ENCODE data around the gene KHDC1. TPM values are rescaled to one million over a fixed set of nuclear protein-coding genes. Genes with fewer than 3 reads are reported as not detected.
"Not testable (repeated sequence)": the region's sequence is repeated elsewhere in the genome, so short reads cannot be mapped to it uniquely, and the experiment has no call there.

Gene KHDC1
- total RNA-seq, 1 experiment from 2014 or later: 2.8 TPM

DNA sequence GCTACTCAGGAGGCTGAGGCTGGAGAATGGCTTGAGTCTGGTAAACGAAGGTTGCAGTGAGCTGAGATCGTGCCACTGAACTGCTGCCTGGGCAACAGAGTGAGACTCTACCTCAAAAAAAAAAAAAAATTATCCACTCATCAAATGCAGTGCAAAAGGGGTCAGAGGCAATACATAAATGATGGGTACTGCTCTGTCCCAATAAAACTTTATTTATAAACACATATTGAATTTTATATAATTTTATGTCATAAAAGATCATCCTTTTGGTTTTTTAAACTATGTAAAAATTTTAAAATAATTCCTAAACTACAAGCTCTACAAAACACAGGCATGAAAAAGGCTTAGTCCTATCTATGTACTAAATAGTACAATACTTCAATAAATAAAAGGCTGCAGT, 10.3 kb downstream of the KHDC1 start:
- no peak for DNase-seq (ENCODE audit: extremely low read depth, low read depth)

DNA sequence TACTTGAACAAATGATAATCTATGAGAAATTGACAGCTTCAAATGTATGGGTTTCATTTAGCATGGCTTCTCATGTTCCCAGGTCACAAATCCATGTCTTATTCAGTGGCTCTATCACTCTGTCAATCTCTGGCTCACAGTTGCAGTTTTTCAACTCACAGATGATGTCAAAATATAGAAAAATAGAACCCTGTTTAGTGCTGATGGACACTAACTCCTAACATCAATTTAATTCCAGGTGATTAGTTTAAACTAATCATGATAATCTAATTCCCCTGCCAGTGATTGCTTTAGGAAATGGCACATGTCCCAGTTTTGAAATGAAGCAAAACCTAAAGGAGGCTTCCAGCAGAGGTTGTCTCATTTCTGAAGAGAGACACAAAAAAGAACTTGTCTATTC, 13.0 kb downstream of the KHDC1 start:
- no peak for DNase-seq (ENCODE audit: extremely low read depth, low read depth)

DNA sequence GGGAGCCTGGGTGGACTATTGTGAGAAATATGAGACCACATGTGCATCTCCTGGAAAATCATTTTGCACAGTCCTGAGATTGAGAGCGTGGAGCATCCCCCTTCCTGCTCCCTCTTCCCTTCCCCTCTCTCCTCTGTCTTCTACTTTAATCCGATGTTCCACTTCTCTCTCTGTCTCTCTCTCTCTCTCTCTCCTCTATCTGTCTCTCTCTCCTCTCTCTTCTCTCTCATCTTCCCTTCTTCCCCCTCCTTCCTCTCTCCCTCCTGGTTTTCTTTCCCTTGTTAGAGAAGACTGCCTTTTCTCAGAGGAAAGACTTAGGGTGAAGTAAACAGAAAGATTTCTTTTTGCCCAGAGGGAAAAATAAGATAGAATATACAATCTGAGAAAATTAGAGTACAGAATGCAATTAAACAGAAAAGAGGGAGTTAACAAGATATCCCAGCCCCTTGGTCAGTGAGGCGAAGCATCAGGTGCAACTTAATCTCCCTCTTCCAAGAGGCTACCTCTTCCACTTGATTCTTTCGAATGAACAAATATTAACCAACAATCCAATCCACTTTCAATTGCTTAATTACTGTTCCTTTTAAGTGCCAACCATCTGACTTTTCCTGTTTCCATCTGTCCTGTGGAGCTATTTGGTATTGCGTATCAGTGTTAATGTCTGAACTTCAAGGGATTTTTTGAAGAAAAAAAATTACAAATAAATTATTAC, 14.6 kb downstream of the KHDC1 start:
- no peak for DNase-seq (ENCODE audit: extremely low read depth, low read depth)

DNA sequence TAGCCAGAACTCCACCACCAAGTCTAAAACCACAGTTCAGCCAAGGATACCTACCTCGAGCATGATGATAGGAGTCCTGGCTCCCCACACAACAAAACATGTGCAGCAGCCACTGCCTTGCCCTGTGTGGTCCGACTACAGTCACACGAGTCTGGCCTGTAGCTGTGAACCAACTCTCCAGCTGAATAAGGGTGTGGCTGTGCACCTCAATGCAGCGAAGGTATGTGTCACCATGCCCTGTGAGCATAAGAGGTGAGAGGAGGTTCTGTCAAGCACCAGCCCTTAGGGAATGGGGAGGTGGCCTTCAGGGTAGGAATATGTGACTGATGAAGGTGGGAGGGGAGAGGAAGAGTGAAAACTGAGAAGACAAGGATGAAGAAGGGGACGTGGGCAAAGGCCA, 21.0 kb downstream of the KHDC1 start:
- no peak for DNase-seq (ENCODE audit: extremely low read depth, low read depth)

DNA sequence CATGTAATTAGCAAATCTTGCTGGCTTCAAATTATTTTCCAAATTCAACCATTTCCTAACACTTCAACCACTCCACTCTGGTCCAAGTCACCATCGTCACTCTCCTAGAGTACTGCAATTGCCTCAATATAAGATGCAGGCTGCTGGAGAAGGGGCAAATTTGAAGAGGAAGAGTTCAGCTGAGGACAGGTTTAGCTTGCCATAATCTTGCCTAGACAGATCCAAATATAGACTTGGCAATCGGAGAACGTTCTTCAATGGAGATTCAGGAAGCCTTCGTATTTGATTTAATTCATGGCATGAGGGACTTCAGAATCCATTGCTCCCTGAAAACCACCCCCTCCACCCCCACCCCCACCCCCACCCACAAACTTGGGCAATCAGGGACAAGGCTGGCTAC, 22.3 kb downstream of the KHDC1 start:
- no peak for DNase-seq (ENCODE audit: extremely low read depth, low read depth)

DNA sequence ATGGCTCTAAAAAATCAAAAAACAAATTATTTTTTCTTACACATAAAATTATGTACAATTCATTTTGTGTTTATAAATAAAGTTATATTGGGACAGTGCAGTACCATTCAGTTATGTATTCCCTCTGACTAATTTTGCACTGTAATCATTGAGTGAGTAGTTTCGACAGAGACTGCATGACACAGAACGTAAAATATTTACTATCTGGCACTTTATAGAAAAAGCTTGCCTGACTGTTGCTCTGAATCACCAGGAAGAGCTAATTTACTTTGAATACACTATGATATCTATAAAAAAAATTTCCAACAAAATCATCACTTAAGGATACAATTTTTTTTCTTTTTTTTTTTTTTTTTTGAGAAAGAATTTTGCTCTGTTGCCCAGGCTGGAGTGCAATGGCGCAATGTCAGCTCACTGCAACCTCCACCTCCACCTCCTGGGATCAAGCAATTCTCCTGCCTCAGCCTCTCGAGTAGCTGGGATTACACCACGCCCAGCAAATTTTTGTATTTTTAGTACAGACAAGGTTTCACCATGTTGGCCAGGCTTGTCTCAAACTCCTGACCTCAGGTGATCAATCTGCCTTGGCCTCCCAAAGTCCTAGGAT, 26.7 kb downstream of the KHDC1 start:
- DNase-seq (ENCODE audit: extremely low read depth, low read depth): peak; percentile 9

DNA sequence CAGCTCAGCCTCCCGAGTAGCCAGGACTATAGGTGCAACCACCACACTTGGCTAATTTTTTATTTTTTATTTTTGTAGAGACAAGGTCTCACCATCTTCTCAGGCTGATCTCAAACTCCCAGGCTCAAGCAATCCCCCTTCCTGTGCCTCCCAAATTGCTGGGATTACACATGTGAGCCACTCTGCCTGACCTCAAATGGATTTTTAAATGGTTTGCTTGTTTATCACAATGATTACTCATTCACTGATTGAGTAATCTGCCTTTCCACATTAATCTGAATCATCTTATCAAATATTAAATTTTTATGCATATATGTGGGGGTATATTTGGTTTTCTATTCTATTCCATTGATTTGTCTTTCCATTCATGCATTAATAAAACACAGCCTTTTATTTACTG, 28.3 kb downstream of the KHDC1 start:
- DNase-seq (ENCODE audit: extremely low read depth, low read depth): peak; percentile 4

DNA sequence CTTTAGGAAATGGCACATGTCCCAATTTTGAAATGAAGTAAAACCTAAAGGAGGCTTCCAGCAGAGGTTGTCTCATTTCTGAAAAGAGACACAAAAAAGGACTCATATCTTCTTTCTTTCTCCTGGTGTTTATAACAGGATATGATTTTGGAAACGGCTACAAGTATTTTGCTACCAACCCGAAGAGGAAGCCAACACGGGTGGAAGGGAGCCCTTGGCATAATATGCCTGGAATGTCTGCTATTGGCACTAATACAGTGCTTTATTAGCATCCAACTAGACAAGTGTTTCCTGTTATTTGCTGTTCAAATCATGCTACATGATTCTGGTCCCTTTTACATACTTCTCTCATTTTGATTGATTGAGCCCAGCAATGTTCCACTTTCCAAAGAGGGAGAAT, 29.0 kb downstream of the KHDC1 start:
- not testable (repeated sequence) for DNase-seq (ENCODE audit: extremely low read depth, low read depth)

DNA sequence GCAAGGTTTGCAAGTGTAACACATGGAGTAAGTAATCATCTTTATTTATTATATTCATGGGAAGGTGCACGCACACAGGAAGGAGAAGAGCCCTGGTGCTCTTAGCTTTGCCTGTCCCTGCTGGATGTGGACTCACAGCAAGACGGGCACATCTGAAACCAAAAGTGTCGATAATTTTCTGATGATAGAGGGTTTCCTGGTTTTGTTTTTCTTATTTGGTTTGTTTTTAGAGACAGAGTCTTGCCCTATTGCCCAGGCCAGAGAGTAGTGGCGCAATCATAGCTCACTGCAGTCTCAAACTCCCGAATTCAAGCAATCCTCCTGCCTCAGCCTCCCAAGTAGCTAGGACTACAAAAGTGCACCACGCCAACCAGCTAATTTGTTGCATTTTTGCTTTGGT, 29.9 kb downstream of the KHDC1 start:
- no peak for DNase-seq (ENCODE audit: extremely low read depth, low read depth)

DNA sequence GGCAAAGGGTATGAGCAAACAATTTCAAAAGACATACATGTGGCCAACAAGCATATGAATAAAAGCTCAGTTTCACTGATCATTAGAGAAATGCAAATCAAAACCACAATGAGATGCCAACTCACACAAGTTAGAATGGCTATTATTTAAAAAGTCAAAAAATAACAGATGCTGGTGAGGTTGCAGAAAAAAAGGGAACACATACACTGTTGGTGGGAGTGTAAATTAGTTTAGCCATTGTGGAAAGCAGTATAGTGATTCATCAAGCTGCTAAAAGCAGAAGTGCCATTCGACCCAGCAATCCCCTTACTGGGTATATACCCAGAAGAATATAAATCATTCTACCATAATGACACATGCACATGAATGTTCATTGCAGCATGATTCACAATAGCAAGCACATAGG, 31.0 kb downstream of the KHDC1 start:
- no peak for DNase-seq (ENCODE audit: extremely low read depth, low read depth)

DNA sequence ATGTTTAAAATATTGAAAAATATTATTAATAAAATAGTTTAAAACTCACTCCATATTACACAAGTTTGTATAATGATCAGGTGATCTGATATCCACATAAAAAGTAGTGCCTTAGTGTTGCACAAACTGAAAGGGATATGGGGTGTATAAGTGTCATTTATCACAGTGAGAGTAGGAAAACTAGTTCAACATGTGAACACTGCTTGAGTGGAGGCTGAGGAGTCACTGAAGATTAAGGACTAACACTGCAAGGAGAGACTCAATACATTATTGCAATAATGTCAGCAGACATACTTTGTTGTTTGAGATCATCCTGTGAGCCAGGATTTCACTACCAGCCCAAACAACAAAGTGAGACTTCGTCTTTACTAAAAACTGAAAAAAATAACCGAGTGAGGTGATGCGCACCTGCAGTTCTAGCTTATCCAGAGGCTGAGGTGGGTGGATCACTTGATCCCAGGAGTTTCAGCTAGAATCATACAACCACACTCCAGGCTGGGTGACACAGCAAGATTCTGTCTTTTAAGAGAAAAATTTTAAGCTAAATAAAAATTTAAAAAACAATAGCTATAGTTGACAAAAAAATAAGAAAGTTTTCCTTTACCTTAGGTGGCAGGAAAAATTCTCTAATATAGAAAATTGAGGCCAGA, 35.3 kb downstream of the KHDC1 start:
- no peak for DNase-seq (ENCODE audit: extremely low read depth, low read depth)

DNA sequence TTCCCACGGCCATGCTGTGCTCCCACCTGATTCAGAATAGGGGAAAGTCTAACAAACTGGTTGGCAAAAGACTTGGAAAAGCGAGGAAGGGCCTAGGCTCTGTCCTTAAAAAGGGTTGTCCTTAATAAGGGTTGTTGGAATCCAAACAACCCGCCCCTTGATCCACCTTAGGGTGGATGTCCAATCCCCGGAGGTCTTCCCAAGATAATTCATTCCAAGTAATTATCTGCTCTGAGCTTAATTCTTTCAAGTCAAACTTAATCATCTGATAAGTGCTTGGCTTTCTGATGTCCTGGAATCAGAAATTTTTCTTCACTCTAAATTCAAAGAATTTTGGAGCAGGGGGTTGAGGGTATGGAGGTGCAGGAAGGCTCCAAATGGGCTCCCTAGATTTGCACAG, 37.6 kb downstream of the KHDC1 start, which contains the start of gene KHDC1L:
Gene KHDC1L, minus strand, starts transcription at position 101 of the 400 bp plus-strand sequence. Its CDS starts 88 bp downstream, at position 13.
- no peak for DNase-seq (ENCODE audit: extremely low read depth, low read depth)

DNA sequence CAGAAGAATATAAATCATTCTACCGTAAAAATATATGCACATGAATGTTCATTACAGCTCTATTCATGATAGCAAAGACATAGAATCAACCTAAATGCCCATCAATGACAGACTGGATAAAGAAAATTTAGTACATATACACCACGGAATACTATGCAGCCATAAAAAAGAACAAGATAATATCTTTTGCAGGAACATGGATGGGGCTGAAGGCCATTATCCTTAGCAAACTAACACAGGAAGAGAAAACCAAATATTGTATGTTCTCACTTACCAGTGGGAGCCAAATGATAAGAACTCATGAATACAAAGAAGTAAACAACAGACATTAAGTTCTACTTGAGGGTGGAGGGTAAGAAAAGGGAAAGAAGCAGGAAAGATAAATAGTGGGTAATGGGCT, 46.1 kb downstream of the KHDC1 start:
- DNase-seq (ENCODE audit: extremely low read depth, low read depth): no peak

DNA sequence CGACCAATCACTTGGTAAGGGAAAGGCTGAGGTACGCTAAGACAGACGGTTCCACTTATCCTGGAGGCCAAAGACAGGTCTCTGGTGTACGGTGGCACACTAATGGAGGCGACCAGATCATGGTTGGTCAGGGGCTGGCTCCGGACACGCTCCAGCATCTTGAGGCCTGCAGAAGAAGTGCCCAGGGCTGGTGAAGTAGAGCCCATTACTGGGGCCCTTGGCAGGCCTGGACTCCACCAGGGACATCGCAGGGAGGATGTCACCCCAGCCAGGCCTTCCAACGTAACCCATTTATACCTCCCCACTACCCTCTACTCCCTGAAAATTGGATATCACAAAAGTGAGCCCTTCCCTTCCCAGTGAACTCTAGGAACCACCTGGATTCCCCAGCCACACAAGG, 53.9 kb downstream of the KHDC1 start:
- no peak for DNase-seq (ENCODE audit: extremely low read depth, low read depth)

DNA sequence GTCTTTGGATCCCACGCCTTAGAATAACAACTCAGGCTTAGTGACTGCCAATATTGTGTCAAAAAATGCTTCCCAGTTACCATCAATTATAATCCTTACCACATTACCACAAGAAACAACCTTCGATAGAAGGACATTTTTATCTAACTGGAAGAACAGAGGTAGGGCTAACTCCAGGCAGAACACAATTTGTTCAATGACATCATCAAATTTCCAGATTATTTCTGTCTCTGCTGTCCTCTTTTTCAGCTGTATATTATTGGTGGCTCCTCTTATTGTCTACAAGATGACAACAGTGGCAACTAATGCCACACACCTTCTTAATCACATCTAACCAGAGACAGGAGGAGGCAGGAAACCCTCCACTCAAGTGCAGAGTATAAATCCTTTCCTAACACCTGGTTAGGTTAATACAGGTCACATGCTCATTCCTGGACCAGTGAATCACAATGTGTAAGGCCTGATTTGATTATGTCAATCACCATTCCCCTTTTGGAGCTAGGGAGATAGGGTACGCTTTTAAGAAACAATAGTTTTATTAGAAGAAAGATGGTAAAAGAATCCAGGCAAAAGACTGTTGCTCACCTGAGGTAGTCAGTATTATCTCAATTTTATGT, 55.7 kb downstream of the KHDC1 start:
- DNase-seq (ENCODE audit: extremely low read depth, low read depth): no peak

DNA sequence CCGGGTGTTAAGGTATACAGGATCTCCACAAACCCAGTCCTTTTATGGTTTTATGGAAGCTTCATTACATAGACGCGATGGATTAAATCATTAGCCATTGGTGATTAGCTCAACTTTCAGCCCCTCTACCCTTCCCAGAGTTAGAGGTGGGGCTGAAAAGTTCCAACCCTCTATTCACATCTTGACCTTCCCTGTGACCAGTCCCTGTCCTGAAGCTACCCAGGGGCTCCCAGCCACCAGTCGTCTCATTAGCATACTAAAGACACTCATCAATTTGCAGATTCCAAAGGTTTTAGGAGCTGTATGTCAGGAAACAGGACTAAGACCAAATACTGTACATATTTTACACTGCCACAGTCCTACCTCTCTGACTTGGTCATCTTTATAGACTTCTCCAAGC, 58.7 kb downstream of the KHDC1 start:
- no peak for DNase-seq (ENCODE audit: extremely low read depth, low read depth)

DNA sequence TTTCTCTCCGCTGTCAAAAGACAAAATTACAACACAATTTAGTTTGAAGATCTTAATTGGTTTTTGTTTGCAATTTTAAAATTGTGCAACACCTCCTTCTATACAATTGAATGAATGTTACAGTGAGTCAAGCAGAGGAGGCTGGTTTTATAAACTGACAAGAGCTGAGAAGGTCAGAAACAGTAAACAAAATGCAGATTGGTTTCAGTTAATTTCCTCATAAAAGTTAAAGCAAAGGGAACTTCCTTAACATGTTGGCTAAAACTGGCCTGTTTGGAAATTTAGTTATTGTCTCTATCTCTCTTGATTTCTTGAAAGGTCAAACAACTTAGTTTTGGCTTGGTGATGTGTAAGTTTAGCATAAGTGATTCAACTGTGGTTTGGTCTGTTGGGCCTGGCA, 59.9 kb downstream of the KHDC1 start:
- DNase-seq (ENCODE audit: extremely low read depth, low read depth): no peak

DNA sequence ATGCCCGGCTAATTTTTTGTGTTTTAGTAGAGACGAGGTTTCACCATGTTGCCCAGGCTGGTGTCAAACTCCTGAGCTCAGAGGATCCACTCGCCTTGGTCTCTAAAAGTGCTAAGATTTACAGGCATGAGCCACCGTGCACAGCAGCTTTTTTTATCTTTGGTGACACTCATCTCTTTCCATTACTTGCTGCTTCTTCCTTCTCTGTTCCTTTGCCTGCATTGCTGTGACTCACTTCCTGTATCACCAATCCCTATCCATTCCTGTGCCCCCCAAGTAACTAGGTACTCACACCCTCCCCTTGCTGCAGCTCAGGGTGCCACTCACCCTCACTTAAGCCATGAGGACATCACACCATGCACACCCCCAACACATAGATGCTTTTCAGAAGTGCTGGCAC, 62.3 kb downstream of the KHDC1 start:
- DNase-seq (ENCODE audit: extremely low read depth, low read depth): no peak

DNA sequence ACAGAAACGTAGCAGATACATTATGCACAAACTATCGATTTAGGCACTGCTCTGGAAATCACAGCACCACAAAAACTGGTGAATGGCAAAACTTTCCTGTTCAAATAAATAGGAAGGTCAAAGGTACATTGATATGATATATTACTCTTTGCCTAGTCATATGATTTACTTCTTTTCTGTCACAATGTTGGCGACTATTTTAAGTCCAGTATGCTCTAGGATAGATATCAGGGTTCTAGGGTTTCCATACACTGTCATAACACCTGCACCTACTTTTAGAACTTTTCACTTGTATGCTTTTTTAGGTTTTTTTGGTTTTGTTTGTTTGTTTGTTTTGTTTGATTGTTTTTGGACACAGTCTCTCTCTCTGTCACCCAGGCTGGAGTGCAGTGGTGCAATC, 62.7 kb downstream of the KHDC1 start:
- no peak for DNase-seq (ENCODE audit: extremely low read depth, low read depth)

DNA sequence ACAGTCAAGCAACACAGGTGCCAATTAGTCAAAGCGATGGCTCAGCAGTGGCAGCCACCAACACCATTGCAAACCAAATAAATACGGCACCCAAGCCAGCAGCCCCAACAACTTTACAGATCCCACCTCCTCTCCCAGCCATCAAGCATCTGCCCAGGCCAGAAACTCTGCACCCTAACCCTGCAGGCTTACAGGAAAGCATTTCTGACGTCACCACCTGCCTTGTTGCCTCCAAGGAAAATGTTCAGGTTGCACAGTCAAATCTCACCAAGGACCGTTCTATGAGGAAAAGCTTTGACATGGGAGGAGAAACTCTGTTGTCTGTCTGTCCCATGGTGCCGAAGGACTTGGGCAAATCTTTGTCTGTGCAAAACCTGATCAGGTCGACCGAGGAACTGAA, 68.3 kb downstream of the KHDC1 start:
- no peak for DNase-seq (ENCODE audit: extremely low read depth, low read depth)

DNA sequence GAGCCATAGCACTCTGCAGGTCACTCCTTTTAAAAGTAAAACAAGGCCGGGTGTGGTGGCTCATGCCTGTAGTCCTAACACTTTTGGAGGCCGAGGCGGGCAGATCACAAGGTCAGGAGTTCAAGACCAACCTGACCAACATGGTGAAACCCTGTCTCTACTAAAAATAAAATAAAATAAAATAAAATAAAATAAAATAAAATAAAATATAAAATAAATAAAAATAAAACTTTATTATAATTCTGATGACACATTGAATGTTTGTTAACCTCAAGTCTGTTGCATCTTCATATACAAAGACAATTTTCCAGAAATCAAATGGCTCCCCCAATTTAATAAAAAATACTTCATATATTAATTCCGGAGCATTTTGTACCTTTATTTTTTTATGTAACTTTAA, 69.7 kb downstream of the KHDC1 start:
- DNase-seq (ENCODE audit: extremely low read depth, low read depth): not testable (repeated sequence)
